HL-60 (cell line): ENCODE data around the gene SERPINE1.
A peak's percentile ranks its signal among the peaks of the same experiment; 100 is the strongest.

Experiments used
- DNase-seq, 2 experiments: peaks; one replicate each; pipeline ENCODE4 v3.0.0-alpha.2; 2010 to 2020; ENCODE audit warnings: low read depth in 1 of 2, low spot score in 1 of 2
- H3K27ac ChIP-seq: fragments of 250-450 bp; sonication (Bioruptor Pico); replicated peaks from 2 replicates; pipeline ENCODE4 v1.5.1; 2020; ENCODE audit warnings: mild to moderate bottlenecking, moderate library complexity
- H3K27me3 ChIP-seq: fragments of 250-450 bp; sonication (Bioruptor Pico); 2 replicates; pipeline ENCODE4 v1.5.1; 2021; ENCODE audit warnings: mild to moderate bottlenecking, moderate library complexity; ENCODE audit not compliant: insufficient read depth, poor library complexity, severe bottlenecking
- H3K4me3 ChIP-seq: replicated peaks from 2 replicates; pipeline ENCODE4 v1.5.1; 2011; ENCODE audit warnings: mild to moderate bottlenecking, control low read depth, low read length; ENCODE audit not compliant: insufficient read depth
- GABPA ChIP-seq: IDR thresholded peaks from 2 replicates; pipeline ENCODE4 v1.6.1; 2012; ENCODE audit warnings: low read depth
- POLR2AphosphoS5 ChIP-seq: IDR thresholded peaks from 2 replicates; pipeline ENCODE4 v1.6.1; 2012; ENCODE audit warnings: low read depth
- SPI1 ChIP-seq: IDR thresholded peaks from 2 replicates; pipeline ENCODE4 v1.6.1; 2012; ENCODE audit warnings: low read depth, mild to moderate bottlenecking, borderline replicate concordance
- TF ChIP-seq, protein P1 (sequence below): IDR thresholded peaks from one replicate; pipeline ENCODE4 v1.5.1; 2011; ENCODE audit warnings: low read length, control low read depth, inconsistent platforms; ENCODE audit not compliant: insufficient read depth
- TF ChIP-seq, protein P2 (sequence below): IDR thresholded peaks from 2 replicates; pipeline ENCODE4 v1.6.1; 2012; ENCODE audit warnings: low read depth; ENCODE audit not compliant: insufficient replicate concordance

The SERPINE1 gene

DNA sequence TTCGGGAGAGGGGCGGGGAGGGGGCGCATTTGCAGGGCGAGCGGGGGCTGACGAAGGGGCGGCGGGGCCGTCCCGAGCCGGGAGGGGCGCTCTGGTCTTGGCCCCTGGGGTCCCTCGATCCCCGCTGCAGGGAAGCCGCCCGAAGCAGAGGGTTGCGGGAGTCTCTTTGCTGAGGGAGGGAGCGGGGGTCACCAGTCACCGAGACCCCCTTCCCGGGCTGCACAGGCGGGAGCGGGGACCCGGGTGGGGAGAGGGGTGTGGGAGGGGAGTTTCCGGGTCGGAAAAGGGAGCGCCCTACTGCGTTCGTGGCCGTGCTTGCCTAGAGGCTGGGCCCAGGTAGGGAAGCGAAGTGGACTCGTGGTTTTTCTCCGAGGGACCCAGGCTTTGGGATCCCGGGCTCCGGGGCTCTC lies 27.8 kb downstream of the SERPINE1 start:
- Histone ChIP-seq H3K27ac (peak overlapping the region; percentile 41), H3K27me3 (no peaks in the 10 kb centered on the region)
- TF ChIP-seq, protein P1, sequence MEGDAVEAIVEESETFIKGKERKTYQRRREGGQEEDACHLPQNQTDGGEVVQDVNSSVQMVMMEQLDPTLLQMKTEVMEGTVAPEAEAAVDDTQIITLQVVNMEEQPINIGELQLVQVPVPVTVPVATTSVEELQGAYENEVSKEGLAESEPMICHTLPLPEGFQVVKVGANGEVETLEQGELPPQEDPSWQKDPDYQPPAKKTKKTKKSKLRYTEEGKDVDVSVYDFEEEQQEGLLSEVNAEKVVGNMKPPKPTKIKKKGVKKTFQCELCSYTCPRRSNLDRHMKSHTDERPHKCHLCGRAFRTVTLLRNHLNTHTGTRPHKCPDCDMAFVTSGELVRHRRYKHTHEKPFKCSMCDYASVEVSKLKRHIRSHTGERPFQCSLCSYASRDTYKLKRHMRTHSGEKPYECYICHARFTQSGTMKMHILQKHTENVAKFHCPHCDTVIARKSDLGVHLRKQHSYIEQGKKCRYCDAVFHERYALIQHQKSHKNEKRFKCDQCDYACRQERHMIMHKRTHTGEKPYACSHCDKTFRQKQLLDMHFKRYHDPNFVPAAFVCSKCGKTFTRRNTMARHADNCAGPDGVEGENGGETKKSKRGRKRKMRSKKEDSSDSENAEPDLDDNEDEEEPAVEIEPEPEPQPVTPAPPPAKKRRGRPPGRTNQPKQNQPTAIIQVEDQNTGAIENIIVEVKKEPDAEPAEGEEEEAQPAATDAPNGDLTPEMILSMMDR: no peak
- TF ChIP-seq, protein P2, sequence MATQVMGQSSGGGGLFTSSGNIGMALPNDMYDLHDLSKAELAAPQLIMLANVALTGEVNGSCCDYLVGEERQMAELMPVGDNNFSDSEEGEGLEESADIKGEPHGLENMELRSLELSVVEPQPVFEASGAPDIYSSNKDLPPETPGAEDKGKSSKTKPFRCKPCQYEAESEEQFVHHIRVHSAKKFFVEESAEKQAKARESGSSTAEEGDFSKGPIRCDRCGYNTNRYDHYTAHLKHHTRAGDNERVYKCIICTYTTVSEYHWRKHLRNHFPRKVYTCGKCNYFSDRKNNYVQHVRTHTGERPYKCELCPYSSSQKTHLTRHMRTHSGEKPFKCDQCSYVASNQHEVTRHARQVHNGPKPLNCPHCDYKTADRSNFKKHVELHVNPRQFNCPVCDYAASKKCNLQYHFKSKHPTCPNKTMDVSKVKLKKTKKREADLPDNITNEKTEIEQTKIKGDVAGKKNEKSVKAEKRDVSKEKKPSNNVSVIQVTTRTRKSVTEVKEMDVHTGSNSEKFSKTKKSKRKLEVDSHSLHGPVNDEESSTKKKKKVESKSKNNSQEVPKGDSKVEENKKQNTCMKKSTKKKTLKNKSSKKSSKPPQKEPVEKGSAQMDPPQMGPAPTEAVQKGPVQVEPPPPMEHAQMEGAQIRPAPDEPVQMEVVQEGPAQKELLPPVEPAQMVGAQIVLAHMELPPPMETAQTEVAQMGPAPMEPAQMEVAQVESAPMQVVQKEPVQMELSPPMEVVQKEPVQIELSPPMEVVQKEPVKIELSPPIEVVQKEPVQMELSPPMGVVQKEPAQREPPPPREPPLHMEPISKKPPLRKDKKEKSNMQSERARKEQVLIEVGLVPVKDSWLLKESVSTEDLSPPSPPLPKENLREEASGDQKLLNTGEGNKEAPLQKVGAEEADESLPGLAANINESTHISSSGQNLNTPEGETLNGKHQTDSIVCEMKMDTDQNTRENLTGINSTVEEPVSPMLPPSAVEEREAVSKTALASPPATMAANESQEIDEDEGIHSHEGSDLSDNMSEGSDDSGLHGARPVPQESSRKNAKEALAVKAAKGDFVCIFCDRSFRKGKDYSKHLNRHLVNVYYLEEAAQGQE: no peak
- TF ChIP-seq GABPA (no peak), POLR2AphosphoS5 (no peak), SPI1 (no peak)

DNA sequence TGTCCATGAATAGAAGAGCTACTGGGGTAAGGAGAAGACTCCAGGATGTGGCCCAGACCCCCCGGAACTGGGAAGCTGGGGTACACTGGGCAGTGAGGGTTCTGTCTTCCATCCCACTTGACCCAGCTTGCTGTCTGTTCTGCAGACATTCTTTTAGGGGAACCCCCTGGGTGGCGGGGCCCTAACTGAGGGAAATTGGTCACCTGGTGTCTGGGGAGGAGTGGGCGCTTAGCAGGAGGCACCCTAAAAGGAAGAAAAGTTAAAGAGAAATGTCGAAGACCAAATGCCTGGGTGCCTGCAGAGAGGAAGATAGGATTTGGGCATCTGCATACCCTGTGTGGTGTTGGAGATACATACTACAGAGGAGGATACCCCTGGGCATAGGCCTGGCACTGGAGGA lies 28.4 kb downstream of the SERPINE1 start:
- DNase-seq: no peak
- peak overlapping the region; percentile 97 for H3K4me3 ChIP-seq
- TF ChIP-seq POLR2AphosphoS5: no peak
- TF ChIP-seq, protein P2: no peak
- TF ChIP-seq SPI1: no peak
- TF ChIP-seq, protein P1: no peak
- H3K27me3 ChIP-seq: no peaks in the 10 kb centered on the region
- H3K27ac ChIP-seq: no peak overlapping the region

More for the DNA sequence above, 27.8 kb downstream of the SERPINE1 start:
- H3K4me3 ChIP-seq: peak overlapping the region; percentile 97
- DNase-seq: no peak

DNA sequence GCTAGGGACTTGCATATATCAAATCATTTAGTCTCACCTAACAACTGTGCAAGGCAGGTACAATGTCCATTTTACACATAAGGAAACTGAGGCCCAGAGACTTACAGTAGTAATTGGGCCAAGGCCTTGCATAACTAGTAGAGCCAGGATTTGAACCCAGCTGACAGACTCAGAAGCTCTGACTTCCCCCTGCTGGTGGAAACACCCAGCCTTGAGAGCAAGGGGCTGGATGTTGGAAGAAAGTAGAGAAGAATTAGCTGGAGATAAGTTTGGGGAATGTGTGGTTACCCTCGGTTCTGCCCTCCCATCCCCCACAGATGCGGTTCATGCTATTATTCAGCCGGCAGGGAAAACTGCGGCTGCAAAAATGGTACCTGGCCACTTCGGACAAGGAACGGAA lies 29.4 kb downstream of the SERPINE1 start:
- TF ChIP-seq, protein P2: no peak
- TF ChIP-seq SPI1 (no peak), POLR2AphosphoS5 (no peak), GABPA (no peak)
- TF ChIP-seq, protein P1: no peak
- DNase-seq: no peak
- Histone ChIP-seq H3K27me3 (no peaks in the 10 kb centered on the region), H3K4me3 (no peak overlapping the region), H3K27ac (no peak overlapping the region)
